Peyer's patch (tissue), 4 donors: Measurements from ENCODE around the gene ZNF407. TPM values are rescaled to one million over a fixed set of nuclear protein-coding genes. Genes with fewer than 3 reads are reported as not detected.
A peak's percentile ranks its signal among the peaks of the same experiment; 100 is the strongest.

Experiments used
- DNase-seq, 3 donors: peaks; one replicate each; pipeline ENCODE4 v3.0.0-alpha.2; 2017 to 2019
- H3K27ac ChIP-seq, 4 donors: fragments of 200-600 bp; sonication (generic); one replicate each; pipeline ENCODE4 v1.5.1; 2016 to 2019
- H3K27me3 ChIP-seq, 2 donors: fragments of 200-600 bp; sonication (generic); one replicate each; pipeline ENCODE4 v1.5.1; 2019
- H3K36me3 ChIP-seq, 3 donors: fragments of 200-600 bp; sonication (generic); one replicate each; pipeline ENCODE4 v1.5.1; 2016 to 2019
- H3K4me1 ChIP-seq, 4 donors: fragments of 200-600 bp; sonication (generic); one replicate each; pipeline ENCODE4 v1.5.1; 2016 to 2019
- H3K4me3 ChIP-seq, 4 donors: fragments of 200-600 bp; sonication (generic); 1 replicate in 3 of 4; 2 replicates in 1 of 4; pipeline ENCODE4 v1.5.1; 2016 to 2019; ENCODE audit warnings: mild to moderate bottlenecking in 1 of 4
- H3K9me3 ChIP-seq, 4 donors: fragments of 200-600 bp; sonication (generic); one replicate each; pipeline ENCODE4 v1.5.1; 2016 to 2019; ENCODE audit warnings: mild to moderate bottlenecking in 1 of 4
- CTCF ChIP-seq, 6 experiments: fragments of 450-650 bp in 4 of 6; fragments of 200-600 bp in 2 of 6; sonication (generic) in 1 of 6; IDR thresholded peaks; one replicate each; pipeline ENCODE4 v1.5.1; 2017 to 2019; ENCODE audit warnings: antibody characterized with exemption in 6 of 6, mild to moderate bottlenecking in 3 of 6, moderate library complexity in 1 of 6
- POLR2A ChIP-seq, 2 donors: fragments of 450-650 bp; IDR thresholded peaks; one replicate each; pipeline ENCODE4 v1.5.1; 2017; ENCODE audit warnings: antibody characterized with exemption in 2 of 2, mild to moderate bottlenecking in 2 of 2, moderate library complexity in 2 of 2
- total RNA-seq, 4 donors: library from RNA; depleted of rRNA; stranded (reverse); fragments of >200 nt; gene quantifications; one replicate each; pipeline ENCODE4 v1.1.0, GENCODE V29; 2016

The ZNF407 gene
- total RNA-seq, 4 donors from 2014 or later, result 24.0 to 54.5 (median 32.3) TPM

- no peak overlapping the region for H3K27ac ChIP-seq
- TF ChIP-seq CTCF (IDR thresholded peaks at IDR 0.05) (no peak), POLR2A (IDR thresholded peaks at IDR 0.05) (no peak)
Measured at GRCh38 chr18:74626049-74626874, 28.6 kb downstream of the ZNF407 start.

GRCh38 chr18:74630804-74631203 lies 33.1 kb downstream of the ZNF407 start:
- Histone ChIP-seq H3K36me3 (peaks cover 0 to 12% (median 0%) of the 10 kb centered on the region in 3 donors), H3K27me3 (no peaks in the 10 kb centered on the region), H3K27ac (no peak overlapping the region), H3K4me1 (no peaks in the 10 kb centered on the region), H3K4me3 (no peak overlapping the region), H3K9me3 (no peaks in the 10 kb centered on the region)
- no peak for DNase-seq
- TF ChIP-seq CTCF (IDR thresholded peaks at IDR 0.05) (no peak), POLR2A (IDR thresholded peaks at IDR 0.05) (no peak)

More at GRCh38 chr18:74626049-74626874, 28.6 kb downstream of the ZNF407 start:
- no peaks in the 10 kb centered on the region for H3K27me3 ChIP-seq
- H3K9me3 ChIP-seq, result no peaks in the 10 kb centered on the region
- no peak overlapping the region for H3K4me3 ChIP-seq
- no peaks in the 10 kb centered on the region for H3K4me1 ChIP-seq
- no peaks in the 10 kb centered on the region for H3K36me3 ChIP-seq
- DNase-seq, result no peak

GRCh38 chr18:74631212-74631611 lies 33.5 kb downstream of the ZNF407 start:
- no peak overlapping the region for H3K27ac ChIP-seq
- no peak overlapping the region for H3K4me3 ChIP-seq
- TF ChIP-seq CTCF (IDR thresholded peaks at IDR 0.05) (no peak), POLR2A (IDR thresholded peaks at IDR 0.05) (no peak)
- no peaks in the 10 kb centered on the region for H3K9me3 ChIP-seq
- H3K27me3 ChIP-seq, result no peaks in the 10 kb centered on the region
- no peak for DNase-seq
- no peaks in the 10 kb centered on the region for H3K4me1 ChIP-seq
- H3K36me3 ChIP-seq, result peaks cover 0 to 12% (median 0%) of the 10 kb centered on the region in 3 donors

GRCh38 chr18:74631623-74632350 lies 34.1 kb downstream of the ZNF407 start:
- H3K4me3 ChIP-seq, result no peak overlapping the region
- H3K36me3 ChIP-seq, result peaks cover 0 to 12% (median 0%) of the 10 kb centered on the region in 3 donors
- H3K27me3 ChIP-seq, result no peaks in the 10 kb centered on the region
- H3K27ac ChIP-seq, result peak overlapping the region in 3 of 4 donors; percentile 7 to 40 (median 15)
- no peaks in the 10 kb centered on the region for H3K4me1 ChIP-seq
- H3K9me3 ChIP-seq, result no peaks in the 10 kb centered on the region
- DNase-seq, result peak in 1 of 3 donors; percentile 24
- TF ChIP-seq CTCF (IDR thresholded peaks at IDR 0.05), result no peak
- TF ChIP-seq POLR2A (IDR thresholded peaks at IDR 0.05), result no peak

- Histone ChIP-seq H3K27me3 (no peaks in the 10 kb centered on the region), H3K4me3 (no peak overlapping the region), H3K36me3 (peaks cover 0 to 12% (median 0%) of the 10 kb centered on the region in 3 donors), H3K9me3 (no peaks in the 10 kb centered on the region), H3K4me1 (no peaks in the 10 kb centered on the region), H3K27ac (peak overlapping the region in 3 of 4 donors; percentile 7 to 40 (median 15))
- no peak for TF ChIP-seq POLR2A (IDR thresholded peaks at IDR 0.05)
- TF ChIP-seq CTCF (IDR thresholded peaks at IDR 0.05), result no peak
- no peak for DNase-seq
Measured at GRCh38 chr18:74632351-74632679, 34.6 kb downstream of the ZNF407 start.
